Tongue (tissue), 3 donors: ENCODE results near the gene P4HA3. TPM values are rescaled to one million over a fixed set of nuclear protein-coding genes. Genes with fewer than 3 reads are reported as not detected.

Source experiments
- DNase-seq: peaks from one replicate; pipeline ENCODE4 v3.0.0-alpha.2; 2015
- small RNA-seq: library from RNA; depleted of rRNA; stranded (forward); fragments of <200 nt; gene quantifications from one replicate; pipeline ENCODE3, GENCODE V24; 2014; ENCODE audit warnings: low replicate concordance
- total RNA-seq: library from RNA; depleted of rRNA; stranded (reverse); fragments of >200 nt; gene quantifications from one replicate; pipeline ENCODE4 v1.2.3, GENCODE V29; 2014

P4HA3 gene
- total RNA-seq, 1 donor from 2014 or later = 1.8 TPM

- no peak for DNase-seq
These were observed 48.7 kb downstream of the P4HA3 start for GRCh38 chr11:74262725-74263124.

- peak; percentile 78 for DNase-seq
These were observed 53.4 kb downstream of the P4HA3 start for GRCh38 chr11:74257959-74258553.

GRCh38 chr11:74256378-74257133 is 54.9 kb downstream of the P4HA3 start:
- DNase-seq = no peak

- peak; percentile 83 for DNase-seq
These were observed 55.6 kb downstream of the P4HA3 start for GRCh38 chr11:74255741-74256375.

- no peak for DNase-seq
These were observed 58.1 kb downstream of the P4HA3 start for GRCh38 chr11:74253361-74253760.

GRCh38 chr11:74249496-74249895 is 61.9 kb downstream of the P4HA3 start:
- DNase-seq = no peak

GRCh38 chr11:74248469-74248868 is 63.0 kb downstream of the P4HA3 start:
- no peak for DNase-seq

- no peak for DNase-seq
These were observed 73.2 kb downstream of the P4HA3 start for GRCh38 chr11:74238243-74238642.

GRCh38 chr11:74237541-74237940 is 73.9 kb downstream of the P4HA3 start:
- DNase-seq = no peak

GRCh38 chr11:74235121-74235520 is 76.3 kb downstream of the P4HA3 start:
- DNase-seq = no peak

GRCh38 chr11:74233683-74234082 is 77.8 kb downstream of the P4HA3 start:
- DNase-seq = no peak

GRCh38 chr11:74232311-74232950 is 79.0 kb downstream of the P4HA3 start:
- no peak for DNase-seq

GRCh38 chr11:74226907-74227306 is 84.5 kb downstream of the P4HA3 start:
- no peak for DNase-seq

- no peak for DNase-seq
These were observed 85.9 kb downstream of the P4HA3 start for GRCh38 chr11:74225565-74225964.

- no peak for DNase-seq
These were observed 89.6 kb downstream of the P4HA3 start for GRCh38 chr11:74221816-74222215.

- DNase-seq = no peak
These were observed 91.1 kb downstream of the P4HA3 start for GRCh38 chr11:74220376-74220775.

Small RNA genes within 50 kb of the gene (small RNA-seq; reads per million reads assigned to genes)
- not detected for gene RF00409

Other genes with a start within 250 kb of the P4HA3 start
- gene C2CD3, start 140.6 kb downstream of the P4HA3 start, total RNA-seq = 22.9 TPM
- 31.3 TPM for gene PPME1, start 140.4 kb downstream of the P4HA3 start, total RNA-seq
- gene PGM2L1, start 86.8 kb upstream of the P4HA3 start, total RNA-seq = 12.3 TPM
- gene KCNE3, start 155.9 kb upstream of the P4HA3 start, total RNA-seq = 5.0 TPM
- 3.3 TPM for gene LIPT2, start 182.1 kb upstream of the P4HA3 start, total RNA-seq